Endodermal cell (in vitro differentiated cells): Measurements from ENCODE around the gene VSTM2A. TPM values are rescaled to one million over a fixed set of nuclear protein-coding genes. Genes with fewer than 3 reads are reported as not detected.

ENCODE experiments used
- DNase-seq: peaks from one replicate; pipeline ENCODE4 v3.0.0-alpha.2; 2017
- H3K27ac ChIP-seq: 2 replicates; pipeline ENCODE4 v1.5.1; 2013; ENCODE audit warnings: mild to moderate bottlenecking, low read depth, low read length, moderate library complexity
- H3K27me3 ChIP-seq: 2 replicates; pipeline ENCODE4 v1.6.1; 2013; ENCODE audit warnings: mild to moderate bottlenecking, low read length, moderate library complexity; ENCODE audit not compliant: insufficient read depth, control insufficient read depth, poor library complexity, severe bottlenecking
- H3K36me3 ChIP-seq: 2 replicates; pipeline ENCODE4 v1.7.0; 2013; ENCODE audit warnings: mild to moderate bottlenecking, low read length, moderate library complexity; ENCODE audit not compliant: control insufficient read depth, insufficient read depth
- H3K4me1 ChIP-seq: one replicate; pipeline ENCODE4 v1.7.0; 2013; ENCODE audit warnings: low read length; ENCODE audit not compliant: control insufficient read depth, insufficient read depth
- H3K4me3 ChIP-seq: 2 replicates; pipeline ENCODE4 v1.5.1; 2013; ENCODE audit warnings: mild to moderate bottlenecking, low read length, moderate library complexity
- H3K9ac ChIP-seq: 2 replicates; pipeline ENCODE4 v1.6.1; 2013; ENCODE audit warnings: mild to moderate bottlenecking, low read length, moderate library complexity; ENCODE audit not compliant: poor library complexity, severe bottlenecking; ENCODE audit errors: extremely low read depth
- H3K9me3 ChIP-seq: 2 replicates; pipeline ENCODE4 v1.6.1; 2013; ENCODE audit warnings: mild to moderate bottlenecking, low read length, moderate library complexity; ENCODE audit not compliant: control insufficient read depth
- H3K27ac Mint-ChIP-seq: 2 replicates; pipeline ENCODE4 v1.8.0; 2020; ENCODE audit warnings: mixed read lengths
- H3K27me3 Mint-ChIP-seq: 2 replicates; pipeline ENCODE4 v1.8.0; 2021; ENCODE audit warnings: mild to moderate bottlenecking, mixed read lengths; ENCODE audit not compliant: insufficient read depth
- H3K36me3 Mint-ChIP-seq: 2 replicates; pipeline ENCODE4 v1.8.0; 2020; ENCODE audit warnings: low read depth, mixed read lengths
- H3K4me1 Mint-ChIP-seq: 2 replicates; pipeline ENCODE4 v1.8.0; 2020; ENCODE audit warnings: mixed read lengths
- H3K4me3 Mint-ChIP-seq: 2 replicates; pipeline ENCODE4 v1.8.0; 2020; ENCODE audit warnings: mild to moderate bottlenecking, moderate library complexity, mixed read lengths
- H3K9me3 Mint-ChIP-seq: 2 replicates; pipeline ENCODE4 v1.8.0; 2020; ENCODE audit warnings: mild to moderate bottlenecking, mixed read lengths
- WGBS, 2 experiments: methylation state at CpG; one replicate each; pipeline versions ENCODE4 v1.1.5 to v1.1.7; 2013; ENCODE audit warnings: missing lambda C conversion rate in 2 of 2, mixed read lengths in 1 of 2; ENCODE audit not compliant: insufficient coverage in 1 of 2, insufficient read length in 1 of 2; 5-methylcytosine and 5-hydroxymethylcytosine counted together
- total RNA-seq, 2 donors: library from RNA; stranded (reverse); fragmentation: NEBNext Ultra II Directional in 1 of 2; extraction: Animal tissue kit (Norgen Biotek cat#: 25700) in 1 of 2; gene quantifications; 2 replicates in 1 of 2; 3 replicates in 1 of 2; pipeline ENCODE4 v1.2.1, GENCODE V29; 2021
- TF ChIP-seq, protein P1 (sequence below): fragments of 200-600 bp; sonication (generic); conservative IDR thresholded peaks from 2 replicates; pipeline ENCODE4 v1.5.0; 2021; ENCODE audit warnings: antibody characterized with exemption, mild to moderate bottlenecking

VSTM2A gene
- total RNA-seq, 2 donors from 2014 or later = 0.24 TPM; not detected in 1

DNA sequence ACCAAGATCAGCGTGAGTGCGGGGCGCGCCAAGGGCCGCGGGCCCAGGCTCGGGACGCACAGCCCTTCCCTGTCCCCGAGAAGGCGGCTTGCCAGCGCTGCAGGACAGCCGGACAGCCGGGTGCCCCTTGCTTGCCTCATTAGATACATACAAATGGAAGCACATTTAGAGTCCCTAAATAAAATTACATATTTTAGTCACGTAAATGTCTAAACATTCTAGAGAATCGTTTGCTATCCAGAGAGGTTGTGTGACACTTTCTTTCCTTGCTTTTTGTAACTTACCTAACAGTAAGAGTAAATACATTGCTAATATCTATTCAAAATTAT lies 4.8 kb downstream of the VSTM2A start:
- Mint-ChIP-seq H3K9me3 (no peaks in the 10 kb centered on the region), H3K27ac (no peak overlapping the region), H3K36me3 (no peaks in the 10 kb centered on the region), H3K4me1 (peaks cover 9% of the 10 kb centered on the region), H3K4me3 (peak overlapping the region; percentile 56), H3K27me3 (peaks cover 57% of the 10 kb centered on the region)
- H3K9me3 ChIP-seq = no peaks in the 10 kb centered on the region
- H3K4me1 ChIP-seq = peaks cover 8% of the 10 kb centered on the region
- TF ChIP-seq, protein P1, sequence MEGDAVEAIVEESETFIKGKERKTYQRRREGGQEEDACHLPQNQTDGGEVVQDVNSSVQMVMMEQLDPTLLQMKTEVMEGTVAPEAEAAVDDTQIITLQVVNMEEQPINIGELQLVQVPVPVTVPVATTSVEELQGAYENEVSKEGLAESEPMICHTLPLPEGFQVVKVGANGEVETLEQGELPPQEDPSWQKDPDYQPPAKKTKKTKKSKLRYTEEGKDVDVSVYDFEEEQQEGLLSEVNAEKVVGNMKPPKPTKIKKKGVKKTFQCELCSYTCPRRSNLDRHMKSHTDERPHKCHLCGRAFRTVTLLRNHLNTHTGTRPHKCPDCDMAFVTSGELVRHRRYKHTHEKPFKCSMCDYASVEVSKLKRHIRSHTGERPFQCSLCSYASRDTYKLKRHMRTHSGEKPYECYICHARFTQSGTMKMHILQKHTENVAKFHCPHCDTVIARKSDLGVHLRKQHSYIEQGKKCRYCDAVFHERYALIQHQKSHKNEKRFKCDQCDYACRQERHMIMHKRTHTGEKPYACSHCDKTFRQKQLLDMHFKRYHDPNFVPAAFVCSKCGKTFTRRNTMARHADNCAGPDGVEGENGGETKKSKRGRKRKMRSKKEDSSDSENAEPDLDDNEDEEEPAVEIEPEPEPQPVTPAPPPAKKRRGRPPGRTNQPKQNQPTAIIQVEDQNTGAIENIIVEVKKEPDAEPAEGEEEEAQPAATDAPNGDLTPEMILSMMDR = no peak
- no peaks in the 10 kb centered on the region for H3K36me3 ChIP-seq
- peak overlapping the region; percentile 79 for H3K4me3 ChIP-seq
- 0% methylated on average over 1 to 15 of the region's 15 CpGs for WGBS, 2 experiments
- DNase-seq = no peak
- peaks cover 66% of the 10 kb centered on the region for H3K27me3 ChIP-seq
- H3K27ac ChIP-seq = no peak overlapping the region
- H3K9ac ChIP-seq = no peak overlapping the region

- H3K9me3 Mint-ChIP-seq = no peaks in the 10 kb centered on the region
- WGBS, 2 experiments = 94 to 96% methylated on average over 2 to 3 of the region's 3 CpGs
These were observed 8.3 kb downstream of the VSTM2A start for GRCh38 chr7:54550471-54550870.

GRCh38 chr7:54556121-54556520 lies 13.9 kb downstream of the VSTM2A start:
- 50% methylated on average over 1 of the region's 1 CpG; no CpG with 5 or more reads in 1 of the 2 experiments for WGBS, 2 experiments
- no peak overlapping the region for H3K27ac ChIP-seq
- H3K27ac Mint-ChIP-seq = no peak overlapping the region
- no peaks in the 10 kb centered on the region for H3K9me3 Mint-ChIP-seq
- no peaks in the 10 kb centered on the region for H3K4me1 ChIP-seq
- no peaks in the 10 kb centered on the region for H3K9me3 ChIP-seq
- no peaks in the 10 kb centered on the region for H3K36me3 ChIP-seq
- peaks cover 5% of the 10 kb centered on the region for H3K4me1 Mint-ChIP-seq
- no peaks in the 10 kb centered on the region for H3K36me3 Mint-ChIP-seq
- TF ChIP-seq, protein P1 = no peak
- DNase-seq = no peak
- peaks cover 6% of the 10 kb centered on the region for H3K27me3 Mint-ChIP-seq
- H3K4me3 Mint-ChIP-seq = no peak overlapping the region
- no peaks in the 10 kb centered on the region for H3K27me3 ChIP-seq
- no peak overlapping the region for H3K4me3 ChIP-seq
- H3K9ac ChIP-seq = no peak overlapping the region

More at GRCh38 chr7:54550471-54550870, 8.3 kb downstream of the VSTM2A start:
- Histone ChIP-seq H3K27me3 (peaks cover 32% of the 10 kb centered on the region), H3K36me3 (no peaks in the 10 kb centered on the region), H3K4me3 (no peak overlapping the region), H3K9ac (no peak overlapping the region), H3K9me3 (no peaks in the 10 kb centered on the region), H3K4me1 (no peaks in the 10 kb centered on the region), H3K27ac (no peak overlapping the region)
- DNase-seq = no peak
- H3K4me3 Mint-ChIP-seq = no peak overlapping the region
- no peak overlapping the region for H3K27ac Mint-ChIP-seq
- H3K36me3 Mint-ChIP-seq = no peaks in the 10 kb centered on the region
- peaks cover 29% of the 10 kb centered on the region for H3K27me3 Mint-ChIP-seq
- TF ChIP-seq, protein P1 = no peak
- peaks cover 5% of the 10 kb centered on the region for H3K4me1 Mint-ChIP-seq
